Measurements from ENCODE around the gene THPO.

The THPO gene
- total RNA-seq, result 0 to 0.54 (median 0) reads per million in 4 experiments

- no peak for DNase-seq
Measured at GRCh38 chr3:184377882-184378445, at the start of gene THPO. THPO (minus strand) TSS chr3:184378207; CDS start chr3:184376259, 1,948 bp downstream.

DNA sequence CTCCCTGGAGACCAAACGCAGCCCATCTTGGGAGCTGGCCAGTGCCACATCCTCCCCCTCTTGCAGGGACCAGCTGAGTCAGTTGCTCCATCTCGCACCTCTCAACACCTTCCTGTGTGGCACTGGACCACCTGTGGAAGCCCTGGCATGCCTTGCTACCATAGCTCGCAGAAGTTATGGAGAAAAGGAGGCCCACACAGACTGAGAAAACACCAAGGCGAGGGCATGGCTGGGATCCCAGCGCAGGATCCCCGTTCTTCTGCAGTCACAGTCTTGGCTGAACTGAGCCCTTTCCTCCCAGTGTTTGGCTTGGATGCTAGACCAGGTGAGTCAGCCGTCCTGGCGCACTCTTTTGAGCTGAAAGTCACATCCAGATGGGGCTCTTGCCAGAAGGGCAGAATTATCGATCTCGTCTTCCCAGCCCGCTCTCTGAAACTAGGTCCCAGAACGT is 48.7 kb upstream of the THPO start:
- no peak for DNase-seq

DNA sequence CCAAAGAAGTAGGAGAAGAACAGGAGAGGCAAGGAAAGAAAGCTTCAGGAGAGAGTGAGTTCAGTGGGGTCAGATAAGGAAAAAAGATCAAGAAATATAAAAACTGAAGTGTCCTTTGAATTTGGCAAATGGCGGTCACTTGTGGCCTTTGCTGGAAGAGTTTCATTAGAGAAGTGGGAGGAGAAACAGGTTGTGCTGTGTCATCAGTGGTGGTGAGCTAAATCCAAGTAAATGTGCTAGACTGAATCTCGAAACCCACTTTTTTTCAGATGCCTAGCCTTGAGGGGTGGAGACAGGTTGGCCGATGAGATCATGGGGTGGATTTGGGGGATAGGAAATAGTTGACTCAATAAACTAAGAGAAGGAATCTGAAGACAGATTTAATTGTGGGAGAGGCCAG is 45.6 kb upstream of the THPO start:
- DNase-seq, result no peak

- no peak for DNase-seq
Measured at GRCh38 chr3:184419171-184419570, 41.2 kb upstream of the THPO start.

- DNase-seq, result peak; percentile 51
Measured at GRCh38 chr3:184417619-184418327, 39.8 kb upstream of the THPO start.

GRCh38 chr3:184415203-184415490 is 37.1 kb upstream of the THPO start:
- DNase-seq, result no peak

DNA sequence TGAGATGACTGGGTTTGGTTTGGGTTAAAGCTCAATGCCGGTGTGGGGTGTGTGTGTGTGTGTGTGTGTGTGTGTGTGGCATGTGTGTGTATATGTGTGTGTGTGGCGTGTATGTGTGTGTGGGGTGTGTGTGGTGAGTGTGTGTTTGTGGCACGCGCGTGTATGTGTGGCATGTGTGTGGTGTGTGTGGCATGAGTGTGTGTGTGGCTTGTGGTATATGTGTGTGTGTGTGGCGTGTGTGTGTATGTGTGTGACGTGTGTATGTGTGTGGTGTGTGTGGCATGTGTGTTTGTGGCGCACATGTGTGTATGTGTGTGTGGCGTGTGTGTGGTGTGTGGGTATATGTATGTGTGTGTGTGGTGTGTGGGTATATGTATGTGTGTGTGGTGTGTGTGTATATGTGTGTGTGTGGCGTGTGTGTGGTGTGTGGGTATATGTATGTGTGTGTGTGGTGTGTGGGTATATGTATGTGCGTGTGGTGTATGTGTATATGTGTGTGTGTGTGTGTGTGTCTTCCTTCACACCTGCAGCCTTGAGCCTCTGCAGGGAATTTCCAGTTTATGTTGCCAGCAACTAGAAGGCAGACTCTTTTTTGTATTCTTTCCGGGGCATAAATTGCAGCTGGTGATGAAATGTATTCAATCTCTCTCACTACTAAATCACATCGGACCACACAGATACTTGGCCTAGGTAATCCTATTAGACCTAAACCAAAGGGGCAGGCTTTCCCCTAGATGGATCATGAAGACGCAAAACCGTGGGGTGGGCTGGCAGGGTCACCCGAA is 36.6 kb upstream of the THPO start:
- no peak for DNase-seq

DNA sequence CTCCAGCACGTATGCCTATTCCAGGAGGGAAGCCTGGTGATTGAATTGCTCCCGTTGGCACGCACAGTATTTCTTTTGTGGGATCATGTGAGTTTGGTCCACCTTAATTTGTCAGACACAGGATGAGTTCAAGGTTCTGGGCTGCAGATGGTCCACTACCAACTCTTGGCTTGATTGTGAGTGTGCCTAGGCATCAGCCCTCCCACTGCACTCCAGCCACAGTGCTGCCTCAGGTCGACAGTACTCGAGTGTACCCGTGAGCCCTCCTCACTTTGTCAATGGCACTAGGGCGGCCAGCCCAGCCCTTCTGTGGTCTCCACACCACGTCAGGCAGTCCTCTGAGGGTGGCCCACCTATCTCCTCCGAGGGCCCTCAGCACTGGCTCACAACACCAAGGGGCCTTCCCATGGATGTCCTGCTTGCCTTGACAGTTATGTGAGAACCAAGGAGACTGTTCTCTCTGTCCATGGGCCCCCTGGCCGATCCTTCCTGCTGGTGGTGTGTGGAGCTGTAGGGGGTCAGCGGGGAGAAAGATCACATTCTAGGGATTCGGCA is 32.0 kb upstream of the THPO start:
- no peak for DNase-seq

GRCh38 chr3:184409331-184409926 is 31.4 kb upstream of the THPO start:
- no peak for DNase-seq

GRCh38 chr3:184405075-184406030 is 27.3 kb upstream of the THPO start:
- no peak for DNase-seq

GRCh38 chr3:184399410-184399809 is 21.4 kb upstream of the THPO start:
- no peak for DNase-seq

DNA sequence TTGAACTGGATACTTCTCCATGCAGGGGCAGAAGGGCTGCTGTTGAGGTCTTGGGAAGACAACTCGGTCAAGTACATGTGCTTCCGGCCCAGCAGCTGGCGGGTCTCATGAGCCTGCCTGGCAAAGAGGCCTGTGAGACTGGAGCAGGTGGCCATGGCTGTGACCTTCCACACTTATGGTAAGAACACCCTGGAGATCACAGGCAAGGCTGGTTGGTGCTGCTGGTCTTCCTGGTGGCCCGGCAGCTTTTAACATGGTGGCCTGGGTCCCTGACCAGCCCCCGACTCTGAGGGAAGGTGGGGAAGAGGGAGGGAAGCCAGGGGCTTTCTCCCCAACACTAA is 17.3 kb upstream of the THPO start:
- DNase-seq, result no peak

DNA sequence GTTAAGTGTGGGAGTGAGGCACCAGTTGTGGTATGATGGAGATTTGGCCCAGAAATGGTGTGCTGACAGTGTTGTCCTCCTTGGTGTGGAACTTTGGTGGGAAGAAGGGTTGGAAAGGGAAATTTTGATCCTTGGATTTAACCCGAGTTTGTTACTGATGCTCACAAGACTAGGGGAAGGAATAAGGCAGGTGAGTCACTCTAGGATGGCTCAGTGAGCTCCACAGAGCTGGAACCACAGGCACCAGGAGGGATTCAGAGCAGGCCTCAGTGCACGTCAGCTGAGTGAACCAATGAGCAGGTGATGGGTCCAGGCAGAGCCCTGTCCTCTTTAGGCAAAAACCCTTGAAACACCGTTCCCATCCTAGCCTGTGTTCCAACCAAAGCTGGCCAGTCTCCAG is 13.3 kb upstream of the THPO start:
- no peak for DNase-seq

DNA sequence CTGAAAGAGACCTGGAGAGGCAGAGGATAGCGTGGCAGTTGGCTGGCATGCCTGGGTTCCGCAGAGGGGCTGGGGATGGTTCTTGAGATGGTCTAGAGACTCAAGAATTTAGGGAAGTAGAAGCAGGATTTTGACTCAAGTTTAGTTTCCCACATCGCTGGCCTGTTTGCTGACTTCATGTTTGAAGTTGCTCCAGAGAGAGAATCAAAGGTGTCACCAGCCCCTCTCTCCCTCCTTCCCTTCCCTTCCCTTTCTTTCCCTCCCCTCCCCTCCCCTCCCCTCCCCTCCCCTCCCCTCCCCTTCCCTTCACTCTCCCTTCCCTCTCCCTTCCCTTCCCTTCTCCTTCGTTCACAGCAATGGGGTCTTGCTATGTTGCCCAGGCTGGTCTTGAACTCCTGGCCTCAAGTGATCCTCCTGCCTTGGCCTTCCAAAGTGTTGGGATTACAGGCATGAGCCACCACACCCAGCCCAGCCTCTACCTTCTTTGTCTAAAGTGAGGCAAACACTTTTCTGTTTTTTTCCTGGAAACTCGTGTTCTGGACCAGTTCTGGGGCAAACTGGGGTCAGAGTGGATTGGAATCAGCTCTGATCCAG is 12.0 kb upstream of the THPO start:
- no peak for DNase-seq

DNA sequence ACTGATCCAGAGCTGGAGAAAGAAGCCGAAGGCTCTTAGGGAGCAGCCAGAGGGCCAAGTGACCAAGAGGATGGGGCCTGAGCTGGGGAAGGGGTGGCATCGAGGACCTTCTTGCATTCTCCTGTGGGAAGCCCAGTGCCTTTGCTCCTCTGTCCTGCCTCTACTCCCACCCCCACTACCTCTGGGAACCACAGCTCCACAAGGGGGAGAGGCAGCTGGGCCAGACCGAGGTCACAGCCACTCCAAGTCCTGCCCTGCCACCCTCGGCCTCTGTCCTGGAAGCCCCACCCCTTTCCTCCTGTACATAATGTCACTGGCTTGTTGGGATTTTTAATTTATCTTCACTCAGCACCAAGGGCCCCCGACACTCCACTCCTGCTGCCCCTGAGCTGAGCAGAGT is 11.4 kb upstream of the THPO start:
- DNase-seq, result no peak

- no peak for DNase-seq
Measured at GRCh38 chr3:184388936-184389230, 10.9 kb upstream of the THPO start.

- DNase-seq, result no peak
Measured at GRCh38 chr3:184388164-184388935, 10.3 kb upstream of the THPO start.

DNA sequence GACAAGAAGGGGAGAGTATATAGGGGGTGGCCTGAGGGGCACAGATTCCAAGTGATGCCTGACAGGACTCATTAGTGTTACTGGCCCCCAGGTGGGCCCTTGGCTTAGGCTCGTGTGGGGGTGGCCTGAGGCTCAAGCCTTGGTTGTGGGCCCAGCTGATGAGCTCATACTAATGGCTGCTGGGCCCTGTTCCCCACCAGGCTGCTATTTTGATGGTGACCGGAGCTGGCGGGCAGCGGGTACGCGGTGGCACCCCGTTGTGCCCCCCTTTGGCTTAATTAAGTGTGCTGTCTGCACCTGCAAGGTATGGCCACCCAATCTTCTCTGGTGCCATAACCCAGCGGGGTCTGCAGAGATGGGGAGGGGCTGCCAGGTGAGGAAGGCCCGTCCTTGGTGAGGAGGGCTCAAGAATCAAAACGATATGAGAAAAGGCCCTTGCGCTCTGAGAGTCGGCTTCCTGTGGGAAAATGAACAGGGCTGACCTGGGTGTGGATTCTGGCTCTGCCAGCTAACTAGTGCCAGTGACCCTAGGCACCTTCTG is 9.2 kb upstream of the THPO start:
- DNase-seq, result no peak

- DNase-seq, result no peak
Measured at GRCh38 chr3:184386047-184386806, 8.2 kb upstream of the THPO start.

DNA sequence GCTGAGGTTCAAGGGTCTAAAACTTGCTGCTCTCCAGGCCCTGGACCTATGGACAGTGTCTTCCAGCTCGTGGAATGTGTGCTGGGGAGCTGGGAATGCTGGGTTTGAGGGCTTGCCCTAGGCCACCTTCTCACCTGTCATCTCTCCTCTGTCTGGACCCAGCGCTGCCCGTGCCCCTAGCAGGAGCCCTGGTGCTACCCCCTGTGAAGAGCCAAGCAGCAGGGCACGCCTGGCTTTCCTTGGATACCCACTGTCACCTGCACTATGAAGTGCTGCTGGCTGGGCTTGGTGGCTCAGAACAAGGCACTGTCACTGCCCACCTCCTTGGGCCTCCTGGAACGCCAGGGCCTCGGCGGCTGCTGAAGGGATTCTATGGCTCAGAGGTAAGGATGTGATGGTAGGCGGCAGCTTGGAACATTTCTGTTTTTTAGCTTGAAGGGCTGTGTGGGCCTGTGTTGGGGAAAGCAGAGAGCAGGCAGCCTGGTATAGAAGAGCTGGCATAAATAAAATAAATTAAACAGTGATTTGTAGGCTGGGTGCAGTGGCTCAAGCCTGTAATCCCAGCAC is 6.9 kb upstream of the THPO start:
- no peak for DNase-seq
